Colonic mucosa (tissue), 4 donors: Measurements from ENCODE around the gene KRTAP3-3. TPM values are rescaled to one million over a fixed set of nuclear protein-coding genes. Genes with fewer than 3 reads are reported as not detected.

ENCODE experiments used
- DNase-seq: peaks from one replicate; pipeline ENCODE4 v3.0.0-alpha.2; 2020
- H3K27ac ChIP-seq: fragments of 200-600 bp; one replicate; pipeline ENCODE4 v1.8.0; 2021
- H3K27me3 ChIP-seq: fragments of 200-600 bp; one replicate; pipeline ENCODE4 v1.8.0; 2021
- H3K36me3 ChIP-seq: fragments of 200-600 bp; one replicate; pipeline ENCODE4 v1.8.0; 2021
- H3K4me1 ChIP-seq: fragments of 200-600 bp; one replicate; pipeline ENCODE4 v1.8.0; 2021; ENCODE audit warnings: mild to moderate bottlenecking
- H3K4me3 ChIP-seq: fragments of 200-600 bp; one replicate; pipeline ENCODE4 v1.8.0; 2021
- H3K9ac ChIP-seq, 2 donors: one replicate each; pipeline ENCODE4 v1.7.0; 2013; ENCODE audit warnings: control low read depth in 2 of 2, low read depth in 2 of 2, low read length in 2 of 2
- H3K9me3 ChIP-seq: fragments of 200-600 bp; one replicate; pipeline ENCODE4 v1.8.0; 2021
- intact Hi-C: fragments of 100-400 bp; cut with DNase I; formaldehyde crosslinking; loops from one replicate; pipeline ENCODE4 v1.14.1; 2022
- total RNA-seq, 2 donors: library from RNA; stranded (reverse); fragmentation: NEBNext Ultra II Directional in 1 of 2; extraction: Animal tissue kit (Norgen Biotek cat#: 25700) in 1 of 2; gene quantifications; one replicate each; pipeline ENCODE4 v1.2.1, GENCODE V29; 2021
- TF ChIP-seq, protein P1 (sequence below): fragments of 200-600 bp; IDR thresholded peaks from one replicate; pipeline ENCODE4 v1.8.0; 2022; ENCODE audit warnings: antibody characterized with exemption, mild to moderate bottlenecking
- donor health status: healthy.
- donor health status: DM: no; HTN: no; CAD: no.
- donor health status: DM: no; HTN: no; CAD: no.

The KRTAP3-3 gene
- total RNA-seq, 2 donors from 2014 or later, result not detected

DNA sequence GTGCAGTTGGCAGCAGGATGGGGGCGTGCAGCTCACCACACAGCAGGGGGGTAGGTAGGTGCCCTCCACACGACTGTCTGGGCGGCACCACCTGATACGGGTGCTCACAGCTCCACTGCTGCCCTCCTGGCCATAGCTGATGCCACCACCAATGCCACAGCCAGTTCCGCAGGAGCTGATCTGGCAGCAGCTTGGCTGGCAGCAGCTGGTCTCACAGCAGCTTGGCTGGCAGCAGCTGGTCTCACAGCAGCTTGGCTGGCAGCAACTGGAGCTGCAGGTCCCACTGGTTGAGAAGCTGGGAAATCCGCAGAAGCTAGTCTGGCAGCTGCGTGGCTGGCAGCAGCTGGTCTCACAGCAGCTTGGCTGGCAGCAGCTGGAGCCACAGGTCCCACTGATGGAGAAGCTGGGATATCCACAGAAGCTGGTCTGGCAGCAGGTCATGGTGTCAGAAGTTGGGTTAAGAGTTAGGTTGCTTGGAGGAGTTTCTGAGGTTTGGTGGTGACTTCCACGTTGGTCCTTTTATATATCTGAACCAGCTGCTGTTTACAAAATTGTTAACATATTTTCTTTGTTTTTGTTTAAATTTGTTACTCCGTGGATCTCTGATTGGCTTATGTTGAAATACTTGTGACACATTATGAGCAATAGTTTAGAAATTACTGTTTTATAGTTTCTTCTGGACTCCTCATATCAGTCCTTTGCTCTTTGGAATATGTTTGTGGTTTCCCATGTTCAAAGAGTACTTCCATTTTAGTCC lies 32.9 kb upstream of the KRTAP3-3 start, which contains the start of gene KRTAP1-5:
Gene KRTAP1-5, minus strand, starts transcription at position 494 of the 757 bp plus-strand sequence. Its CDS starts 53 bp downstream, at position 441.
- DNase-seq, result no peak
- H3K36me3 ChIP-seq, result no peaks in the 10 kb centered on the region

DNA sequence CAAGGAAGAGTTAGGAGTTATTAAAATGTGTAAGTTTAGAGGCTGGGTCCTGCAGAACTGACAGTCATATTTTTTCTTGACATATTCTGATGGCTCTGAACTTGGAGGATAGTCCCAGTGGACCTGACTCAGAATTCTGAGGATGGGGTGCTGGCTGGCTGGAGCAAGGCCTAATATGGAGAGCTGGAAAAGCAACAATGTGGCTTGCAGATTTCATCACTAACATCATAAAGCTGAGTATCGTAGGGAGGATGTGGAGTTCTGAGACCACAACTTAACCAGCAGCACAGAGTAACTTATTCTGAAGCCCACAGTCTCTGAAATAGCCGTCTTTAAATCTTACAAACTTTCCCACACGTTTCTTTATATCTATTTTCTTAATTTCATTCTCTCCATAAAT lies 30.7 kb upstream of the KRTAP3-3 start:
- no peaks in the 10 kb centered on the region for H3K9me3 ChIP-seq
- no peaks in the 10 kb centered on the region for H3K27me3 ChIP-seq
- H3K27ac ChIP-seq, result no peak overlapping the region
- H3K4me3 ChIP-seq, result no peak overlapping the region
- H3K9ac ChIP-seq, result no peak overlapping the region
- H3K4me1 ChIP-seq, result no peaks in the 10 kb centered on the region
- intact Hi-C loops, result no loop called here
- TF ChIP-seq, protein P1, sequence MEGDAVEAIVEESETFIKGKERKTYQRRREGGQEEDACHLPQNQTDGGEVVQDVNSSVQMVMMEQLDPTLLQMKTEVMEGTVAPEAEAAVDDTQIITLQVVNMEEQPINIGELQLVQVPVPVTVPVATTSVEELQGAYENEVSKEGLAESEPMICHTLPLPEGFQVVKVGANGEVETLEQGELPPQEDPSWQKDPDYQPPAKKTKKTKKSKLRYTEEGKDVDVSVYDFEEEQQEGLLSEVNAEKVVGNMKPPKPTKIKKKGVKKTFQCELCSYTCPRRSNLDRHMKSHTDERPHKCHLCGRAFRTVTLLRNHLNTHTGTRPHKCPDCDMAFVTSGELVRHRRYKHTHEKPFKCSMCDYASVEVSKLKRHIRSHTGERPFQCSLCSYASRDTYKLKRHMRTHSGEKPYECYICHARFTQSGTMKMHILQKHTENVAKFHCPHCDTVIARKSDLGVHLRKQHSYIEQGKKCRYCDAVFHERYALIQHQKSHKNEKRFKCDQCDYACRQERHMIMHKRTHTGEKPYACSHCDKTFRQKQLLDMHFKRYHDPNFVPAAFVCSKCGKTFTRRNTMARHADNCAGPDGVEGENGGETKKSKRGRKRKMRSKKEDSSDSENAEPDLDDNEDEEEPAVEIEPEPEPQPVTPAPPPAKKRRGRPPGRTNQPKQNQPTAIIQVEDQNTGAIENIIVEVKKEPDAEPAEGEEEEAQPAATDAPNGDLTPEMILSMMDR, result no peak
- no peaks in the 10 kb centered on the region for H3K36me3 ChIP-seq
- no peak for DNase-seq

More for the DNA sequence above, 32.9 kb upstream of the KRTAP3-3 start, which contains the start of gene KRTAP1-5:
- TF ChIP-seq, protein P1, result no peak
- Histone ChIP-seq H3K4me3 (no peak within 1 kb of the TSS), H3K9me3 (no peaks in the 10 kb centered on the region), H3K4me1 (no peaks in the 10 kb centered on the region), H3K27ac (no peak within 1 kb of the TSS), H3K9ac (no peak within 1 kb of the TSS), H3K27me3 (no peaks in the 10 kb centered on the region)
- intact Hi-C loops, result no loop called here

DNA sequence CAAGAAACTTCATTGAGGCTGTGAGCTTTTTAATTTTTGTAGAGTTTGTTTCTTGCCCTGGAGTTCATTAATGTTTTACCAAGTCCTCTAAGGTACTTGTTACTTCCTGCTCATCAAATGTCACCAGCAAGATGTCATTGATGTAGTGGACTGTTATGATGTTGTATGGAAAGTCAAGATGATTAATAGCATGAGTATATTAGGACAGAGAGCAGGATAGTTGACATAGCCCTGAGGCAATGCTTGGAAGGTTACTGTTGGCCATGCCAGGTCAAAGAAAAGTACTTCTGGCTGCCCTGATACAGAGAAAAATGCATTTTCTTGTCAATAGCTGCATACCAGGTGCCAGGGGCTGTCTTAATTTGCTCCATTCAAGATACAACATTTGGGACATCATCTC lies 26.4 kb upstream of the KRTAP3-3 start:
- Histone ChIP-seq H3K4me3 (no peak overlapping the region), H3K27ac (no peak overlapping the region), H3K4me1 (no peaks in the 10 kb centered on the region), H3K27me3 (no peaks in the 10 kb centered on the region), H3K9me3 (no peaks in the 10 kb centered on the region), H3K36me3 (no peaks in the 10 kb centered on the region), H3K9ac (no peak overlapping the region)
- DNase-seq, result no peak
- TF ChIP-seq, protein P1, result no peak
- intact Hi-C loops, result no loop called here

DNA sequence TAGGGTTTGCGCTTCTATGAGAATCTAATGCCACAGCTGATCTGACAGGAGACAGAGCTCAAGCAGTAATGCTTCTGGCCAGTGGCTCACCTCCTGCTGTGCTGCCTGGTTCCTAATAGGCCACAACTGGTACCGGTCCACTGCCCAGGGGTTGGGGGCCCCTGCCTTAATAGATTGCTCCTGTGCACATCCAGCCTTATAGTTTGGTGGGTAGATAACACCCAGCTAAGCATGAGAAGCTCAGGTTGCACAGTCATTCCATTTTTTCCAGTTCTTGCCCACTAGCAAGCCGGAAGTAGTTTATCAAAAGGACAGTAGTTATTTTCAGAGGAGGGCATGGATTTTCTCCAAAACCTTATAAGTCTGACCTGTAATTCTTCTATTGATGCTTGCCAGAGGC lies 25.5 kb upstream of the KRTAP3-3 start:
- no peak for DNase-seq
- H3K4me1 ChIP-seq, result no peaks in the 10 kb centered on the region
- no peak overlapping the region for H3K4me3 ChIP-seq
- intact Hi-C loops, result no loop called here
- no peak overlapping the region for H3K27ac ChIP-seq
- H3K9ac ChIP-seq, result no peak overlapping the region
- no peaks in the 10 kb centered on the region for H3K27me3 ChIP-seq
- no peaks in the 10 kb centered on the region for H3K36me3 ChIP-seq
- H3K9me3 ChIP-seq, result no peaks in the 10 kb centered on the region
- TF ChIP-seq, protein P1, result no peak

DNA sequence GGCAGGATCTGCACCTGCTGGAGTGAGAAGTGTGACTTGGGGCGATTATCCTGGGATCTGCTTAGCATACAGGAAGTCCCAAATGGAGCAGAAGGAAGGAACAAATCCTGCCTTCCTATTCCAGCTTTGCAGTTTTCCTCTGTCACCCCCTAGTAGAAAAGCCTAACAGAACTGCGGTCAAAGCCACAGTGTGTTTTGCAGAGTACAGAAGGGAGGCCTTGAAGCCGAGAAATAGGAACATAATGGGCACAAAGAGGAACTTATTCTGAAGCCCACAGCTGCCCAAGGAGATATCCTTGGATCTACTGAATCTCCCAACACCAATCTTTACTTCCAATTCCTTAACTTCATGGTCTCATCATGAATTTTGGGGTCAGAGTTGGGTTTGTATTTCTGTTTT lies 24.6 kb upstream of the KRTAP3-3 start:
- Histone ChIP-seq H3K36me3 (no peaks in the 10 kb centered on the region), H3K9ac (no peak overlapping the region), H3K4me1 (no peaks in the 10 kb centered on the region), H3K27ac (no peak overlapping the region), H3K9me3 (no peaks in the 10 kb centered on the region), H3K27me3 (no peaks in the 10 kb centered on the region), H3K4me3 (no peak overlapping the region)
- no peak for DNase-seq
- TF ChIP-seq, protein P1, result no peak
- intact Hi-C loops, result no loop called here
